ENCODE data around the gene BCR.

GRCh38 chr22:23133922-23134321 lies 46.4 kb upstream of the BCR start:
- no peak for TF ChIP-seq CTCF (conservative IDR thresholded peaks at IDR 0.05; ENCODE audit: low read length)
- TF ChIP-seq EZH2phosphoT487 (IDR thresholded peaks at IDR 0.05; ENCODE audit: borderline replicate concordance, low read depth, low read length): no peak
